Activated CD4-positive, alpha-beta T cell treated with anti-CD3 and anti-CD28 coated beads for 36 hours (primary cell): ENCODE measurements around the gene POLR3K. TPM values are rescaled to one million over a fixed set of nuclear protein-coding genes. Genes with fewer than 3 reads are reported as not detected.
"Not testable (repeated sequence)": the region's sequence is repeated elsewhere in the genome, so short reads cannot be mapped to it uniquely, and the experiment has no call there.

Source experiments
- ATAC-seq: fragments of 200-7000 bp; cut with Tn5 transposase; one replicate; pipeline ENCODE4 v1.10.0; 2021; ENCODE audit warnings: mild to moderate bottlenecking, moderate library complexity
- CTCF ChIA-PET: fragments of 350-600 bp; sonication (Branson Sonifier 250); formaldehyde crosslinking; loops from one replicate; lab custom pipeline; 2021; ENCODE audit warnings: antibody characterized with exemption; lab: Charles Lee
- POLR2A ChIA-PET: fragments of 350-600 bp; sonication (Branson Sonifier 250); formaldehyde crosslinking; loops from one replicate; lab custom pipeline; 2021; ENCODE audit warnings: antibody characterized with exemption, inconsistent platforms; lab: Charles Lee
- DNase-seq: peaks from one replicate; pipeline ENCODE4 v3.0.0-alpha.2; 2020
- H3K27ac Mint-ChIP-seq: one replicate; pipeline ENCODE4 v1.8.0; 2021; ENCODE audit warnings: mixed read lengths
- H3K27me3 Mint-ChIP-seq: one replicate; pipeline ENCODE4 v1.8.0; 2021; ENCODE audit warnings: mixed read lengths
- H3K36me3 Mint-ChIP-seq: one replicate; pipeline ENCODE4 v1.8.0; 2021; ENCODE audit warnings: low read depth, mixed read lengths
- H3K4me1 Mint-ChIP-seq: one replicate; pipeline ENCODE4 v1.8.0; 2021; ENCODE audit warnings: mixed read lengths
- H3K4me3 Mint-ChIP-seq: one replicate; pipeline ENCODE4 v1.8.0; 2021; ENCODE audit warnings: mild to moderate bottlenecking, moderate library complexity, mixed read lengths
- H3K9me3 Mint-ChIP-seq: one replicate; pipeline ENCODE4 v1.8.0; 2021; ENCODE audit warnings: low read depth, mixed read lengths
- intact Hi-C, 2 experiments: fragments of 100-400 bp; cut with DNase I in 1 of 2; cut with micrococcal nuclease in 1 of 2; formaldehyde crosslinking; loops; one replicate each; pipeline versions ENCODE4 v1.14.2 to v1.15.1; 2022 to 2024; cut with DNase I, micrococcal nuclease
- total RNA-seq, 2 experiments: library from RNA; stranded (reverse); gene quantifications; one replicate each; pipeline ENCODE4 v1.2.3, GENCODE V29; 2021

POLR3K gene
- total RNA-seq, 2 experiments from 2014 or later, result 31.9 to 46.8 TPM

DNA sequence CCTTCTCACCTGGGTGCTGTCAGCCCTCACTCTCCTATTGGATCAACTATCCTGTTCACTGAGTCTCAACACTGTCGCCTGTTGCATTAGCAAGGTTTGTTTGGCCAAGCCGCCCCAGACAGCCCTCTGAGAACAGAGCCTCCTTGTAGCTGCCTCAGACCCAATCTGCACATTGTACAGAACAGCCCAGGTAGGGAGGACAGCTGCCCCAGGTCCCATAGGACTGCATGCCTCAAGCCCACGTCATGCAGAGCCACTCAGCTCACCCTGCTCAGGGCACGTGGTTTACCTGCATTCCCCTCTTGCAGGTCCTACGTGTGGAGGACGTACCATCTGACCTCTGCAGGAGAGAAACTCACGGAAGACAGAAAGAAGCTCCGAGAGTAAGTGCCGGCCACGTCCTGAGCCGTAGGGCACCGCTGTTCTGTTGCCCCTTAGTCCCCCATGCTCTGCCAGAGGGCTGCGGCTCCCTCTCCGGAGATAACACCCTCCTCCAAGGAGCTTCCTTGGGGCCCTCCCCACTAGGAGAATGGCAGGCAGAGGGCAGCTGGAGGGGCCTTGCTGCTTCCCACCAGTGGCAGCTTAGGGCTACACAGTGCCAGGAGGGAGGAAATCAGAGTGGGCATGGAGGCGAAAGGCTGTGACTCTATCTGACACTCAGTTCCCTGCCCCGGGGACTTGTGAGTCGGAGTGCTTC lies 3.0 kb upstream of the POLR3K start:
- ATAC-seq, result no peak
- POLR2A ChIA-PET, result no interaction called here
- DNase-seq, result no peak
- H3K27ac Mint-ChIP-seq, result no peak overlapping the region
- H3K4me1 Mint-ChIP-seq, result peaks cover 16% of the 10 kb centered on the region
- H3K4me3 Mint-ChIP-seq, result no peak overlapping the region
- no peaks in the 10 kb centered on the region for H3K9me3 Mint-ChIP-seq
- peaks cover 14% of the 10 kb centered on the region for H3K36me3 Mint-ChIP-seq
- CTCF ChIA-PET, result interaction anchor here (2.2 to 2.8 kb wide), 2 partner anchors 9 to 41 kb away, joined by 5 to 10 read pairs; no protein-coding TSS in a partner anchor
- H3K27me3 Mint-ChIP-seq, result no peaks in the 10 kb centered on the region
- intact Hi-C loops, result no loop called here

DNA sequence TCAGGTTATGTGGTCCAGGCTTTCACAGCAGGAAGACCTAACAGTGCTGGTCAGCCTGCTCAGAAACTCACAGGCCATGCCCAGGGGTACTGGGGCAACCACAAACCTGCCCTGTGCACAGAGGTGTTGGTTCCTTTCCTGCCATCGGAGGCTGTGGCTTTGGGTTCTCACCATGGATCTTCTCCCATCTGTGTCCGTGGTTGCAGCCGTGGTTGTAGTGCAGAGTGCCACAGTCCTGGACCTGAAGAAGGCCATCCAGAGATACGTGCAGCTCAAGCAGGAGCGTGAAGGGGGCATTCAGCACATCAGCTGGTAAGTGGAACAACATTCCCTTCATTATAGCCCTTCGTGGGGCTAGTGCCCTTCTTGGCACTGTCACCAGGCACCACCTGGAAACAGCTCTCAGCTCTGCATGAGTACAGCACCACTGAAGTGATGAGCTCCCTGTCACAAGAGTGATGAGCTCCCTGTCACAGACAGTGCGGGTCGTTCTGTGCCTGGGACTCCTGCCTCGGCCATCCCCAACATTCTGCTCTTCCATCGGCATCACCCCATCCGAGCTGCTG lies 2.2 kb upstream of the POLR3K start:
- no peaks in the 10 kb centered on the region for H3K27me3 Mint-ChIP-seq
- ATAC-seq (no peak), DNase-seq (no peak)
- peak overlapping the region; percentile 94 for H3K4me3 Mint-ChIP-seq
- peaks cover 21% of the 10 kb centered on the region for H3K36me3 Mint-ChIP-seq
- ChIA-PET POLR2A (no interaction called here), CTCF (interaction anchor here (2.2 to 2.8 kb wide), 2 partner anchors 10 to 42 kb away, joined by 5 to 10 read pairs; no protein-coding TSS in a partner anchor)
- peaks cover 23% of the 10 kb centered on the region for H3K4me1 Mint-ChIP-seq
- no peaks in the 10 kb centered on the region for H3K9me3 Mint-ChIP-seq
- intact Hi-C loops, result no loop called here
- no peak overlapping the region for H3K27ac Mint-ChIP-seq

DNA sequence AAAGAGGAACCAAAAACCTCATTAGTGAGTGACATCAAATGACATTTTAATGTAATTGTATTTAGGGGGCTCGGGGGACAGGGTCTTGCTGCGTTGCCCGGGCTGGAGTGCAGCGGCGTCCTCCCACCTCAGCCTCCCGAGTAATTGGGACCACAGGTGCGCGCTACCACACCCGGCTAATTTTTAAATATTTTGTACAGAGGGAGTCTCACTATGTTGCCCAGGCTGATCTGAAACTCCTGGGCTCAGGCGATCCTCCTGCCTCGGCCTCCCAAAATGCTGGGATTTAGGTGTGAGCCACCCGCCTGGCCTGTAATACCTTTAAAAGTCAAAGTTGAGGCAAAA lies 801 bp upstream of the POLR3K start:
- Mint-ChIP-seq H3K4me1 (peaks cover 30% of the 10 kb centered on the region), H3K27me3 (no peaks in the 10 kb centered on the region), H3K9me3 (no peaks in the 10 kb centered on the region), H3K36me3 (peaks cover 28% of the 10 kb centered on the region), H3K4me3 (peak overlapping the region; percentile 94), H3K27ac (peak overlapping the region; percentile 69)
- DNase-seq (no peak), ATAC-seq (no peak)
- CTCF ChIA-PET, result interaction anchor here (2.0 to 2.2 kb wide), 2 partner anchors 11 to 43 kb away, joined by 12 to 15 read pairs; no protein-coding TSS in a partner anchor
- intact Hi-C loops, result no loop called here
- POLR2A ChIA-PET, result no interaction called here

DNA sequence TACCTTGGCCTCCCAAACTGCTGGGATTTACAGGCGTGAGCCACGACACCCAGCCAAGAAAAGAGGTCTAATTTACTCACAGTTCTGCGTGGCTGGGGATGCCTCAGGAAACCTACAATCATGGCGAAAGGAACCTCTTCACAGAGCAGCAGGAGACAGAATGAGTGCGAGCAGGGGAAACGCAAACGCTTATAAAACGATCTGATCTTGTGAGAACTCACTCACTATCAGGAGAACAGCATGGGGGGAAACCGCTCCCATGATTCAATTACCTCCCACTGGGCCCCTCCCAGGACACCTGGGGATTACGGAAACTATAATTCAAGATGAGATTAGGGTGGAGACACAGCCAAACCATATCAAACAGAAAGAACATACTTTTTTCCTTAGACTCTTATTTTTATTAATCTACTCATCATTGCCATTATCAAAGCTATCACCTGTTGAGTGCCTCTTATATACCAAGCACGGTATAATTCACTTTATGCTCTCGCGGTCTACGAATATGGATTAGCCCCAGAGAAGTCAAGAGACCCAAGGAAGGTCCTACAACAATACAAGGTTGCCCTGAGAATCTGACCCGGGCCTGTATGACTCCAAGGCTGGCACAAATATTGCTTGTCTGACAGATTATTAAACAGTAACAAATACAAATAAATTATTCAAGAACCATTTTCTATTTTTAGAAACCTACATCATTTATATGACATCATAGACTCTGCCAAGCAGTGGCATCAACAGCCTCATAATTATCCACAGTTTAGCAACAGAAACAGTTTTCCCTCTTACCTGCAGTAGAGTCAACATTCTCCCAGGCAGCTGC lies 2.4 kb downstream of the POLR3K start:
- Mint-ChIP-seq H3K4me1 (peaks cover 30% of the 10 kb centered on the region), H3K9me3 (no peaks in the 10 kb centered on the region), H3K27ac (peak overlapping the region; percentile 63), H3K4me3 (peak overlapping the region; percentile 94), H3K36me3 (peaks cover 38% of the 10 kb centered on the region), H3K27me3 (no peaks in the 10 kb centered on the region)
- ChIA-PET CTCF (interaction anchor here (1.0 kb wide), 1 partner anchor 15 kb away, joined by 3 read pairs; no protein-coding TSS in a partner anchor), POLR2A (no interaction called here)
- intact Hi-C loops, result no loop called here
- DNase-seq, result no peak
- ATAC-seq, result no peak

DNA sequence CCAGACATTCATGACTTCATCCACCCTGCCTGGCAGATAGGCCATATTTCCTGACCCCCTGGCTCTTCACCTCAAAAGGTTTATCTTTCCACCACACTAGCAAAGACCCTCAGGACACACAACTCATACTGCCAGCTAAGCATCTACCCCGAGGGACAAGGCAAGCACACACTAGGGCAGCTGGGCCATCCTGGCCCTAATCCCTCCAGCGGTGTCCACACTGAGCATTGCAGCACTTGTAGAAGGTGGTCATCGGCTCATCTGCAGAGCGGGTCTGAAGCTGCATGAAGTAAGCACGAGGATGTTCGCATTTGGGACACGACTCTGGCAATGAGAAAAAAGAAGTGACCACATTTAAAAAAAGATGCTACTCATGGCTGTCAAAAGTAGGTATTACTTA lies 6.2 kb downstream of the POLR3K start:
- H3K36me3 Mint-ChIP-seq, result peaks cover 67% of the 10 kb centered on the region
- DNase-seq (no peak), ATAC-seq (no peak)
- ChIA-PET CTCF (interaction anchor here (0.9 kb wide), 1 partner anchor 50 kb away, joined by 3 read pairs; no protein-coding TSS in a partner anchor), POLR2A (no interaction called here)
- H3K4me3 Mint-ChIP-seq, result no peak overlapping the region
- no peak overlapping the region for H3K27ac Mint-ChIP-seq
- intact Hi-C loops, result no loop called here
- no peaks in the 10 kb centered on the region for H3K9me3 Mint-ChIP-seq
- peaks cover 27% of the 10 kb centered on the region for H3K4me1 Mint-ChIP-seq
- H3K27me3 Mint-ChIP-seq, result no peaks in the 10 kb centered on the region

DNA sequence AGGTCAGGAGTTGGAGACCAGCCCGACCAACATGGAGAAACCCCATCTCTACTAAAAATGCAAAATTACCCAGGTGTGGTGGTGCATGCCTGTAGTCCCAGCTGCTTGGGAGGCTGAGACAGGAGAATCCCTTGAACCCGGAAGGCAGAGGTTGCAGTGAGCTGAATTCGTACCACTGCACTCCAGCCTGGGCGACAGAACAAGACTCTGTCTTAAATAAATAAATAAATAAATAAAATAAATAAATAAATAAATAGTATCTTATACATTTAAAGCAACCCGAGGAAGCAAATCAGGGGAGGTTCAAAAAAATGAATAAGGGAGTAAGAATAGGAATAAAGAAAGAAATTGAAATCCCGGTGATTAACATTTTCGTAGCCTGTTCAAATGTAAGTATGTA lies 6.9 kb downstream of the POLR3K start:
- H3K9me3 Mint-ChIP-seq, POLR2A ChIA-PET, H3K27ac Mint-ChIP-seq, H3K4me3 Mint-ChIP-seq, intact Hi-C loops, ATAC-seq, DNase-seq, H3K27me3 Mint-ChIP-seq: not testable (repeated sequence)
- Mint-ChIP-seq H3K4me1 (peaks cover 26% of the 10 kb centered on the region), H3K36me3 (peaks cover 68% of the 10 kb centered on the region)
- CTCF ChIA-PET, result interaction anchor here (0.6 to 0.9 kb wide), 2 partner anchors 51 to 162 kb away, joined by 3 read pairs; no protein-coding TSS in a partner anchor

DNA sequence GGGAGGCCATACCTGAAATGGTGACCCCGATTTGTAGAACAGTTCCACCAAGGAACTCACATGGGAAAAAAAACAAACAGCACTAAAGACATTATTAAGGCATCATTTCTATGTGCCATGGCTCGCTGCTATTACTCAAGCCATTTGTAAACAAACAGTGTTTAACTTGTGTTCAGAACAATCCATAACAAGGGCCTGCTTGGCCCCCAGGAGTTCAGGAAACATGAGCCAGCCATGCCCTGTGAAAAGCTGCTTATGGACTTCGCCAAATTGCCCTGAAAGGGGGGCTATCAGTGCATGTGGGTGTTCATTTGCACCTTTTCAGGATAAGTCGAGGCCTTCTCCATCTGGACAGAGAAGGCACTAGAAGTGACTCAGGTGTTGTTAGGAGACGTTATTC lies 8.0 kb downstream of the POLR3K start:
- no peak overlapping the region for H3K4me3 Mint-ChIP-seq
- intact Hi-C loops, result no loop called here
- DNase-seq (no peak), ATAC-seq (no peak)
- H3K36me3 Mint-ChIP-seq, result peaks cover 58% of the 10 kb centered on the region
- no peaks in the 10 kb centered on the region for H3K27me3 Mint-ChIP-seq
- H3K27ac Mint-ChIP-seq, result no peak overlapping the region
- H3K4me1 Mint-ChIP-seq, result peaks cover 15% of the 10 kb centered on the region
- H3K9me3 Mint-ChIP-seq, result no peaks in the 10 kb centered on the region
- ChIA-PET CTCF (interaction anchor here (0.7 kb wide), 1 partner anchor 80 kb away, joined by 4 read pairs; no protein-coding TSS in a partner anchor), POLR2A (no interaction called here)

DNA sequence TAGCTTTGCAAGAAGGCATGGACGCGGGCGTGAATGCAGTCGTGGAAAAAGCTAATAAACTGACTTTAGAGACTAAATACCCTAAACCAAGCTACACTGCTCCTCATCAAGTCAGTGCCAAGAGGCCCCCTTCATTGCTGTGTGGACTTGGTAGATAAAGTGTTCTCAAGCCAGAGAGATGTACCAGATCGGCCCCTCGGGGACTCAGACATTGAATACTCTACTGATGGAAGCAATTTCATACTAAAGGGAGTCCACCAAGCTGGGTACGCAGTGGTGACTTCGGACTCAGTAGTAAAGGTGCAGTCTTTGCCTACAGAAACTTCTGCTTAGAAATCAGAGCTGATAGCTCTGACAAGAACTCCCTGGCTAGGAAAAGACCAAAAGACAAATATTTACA lies 8.8 kb downstream of the POLR3K start:
- Mint-ChIP-seq H3K27ac (no peak overlapping the region), H3K4me3 (no peak overlapping the region), H3K9me3 (no peaks in the 10 kb centered on the region), H3K36me3 (peaks cover 58% of the 10 kb centered on the region), H3K4me1 (peaks cover 14% of the 10 kb centered on the region), H3K27me3 (no peaks in the 10 kb centered on the region)
- ATAC-seq (no peak), DNase-seq (no peak)
- intact Hi-C loops, result no loop called here
- ChIA-PET CTCF (interaction anchor here (0.5 to 1.2 kb wide), 4 partner anchors 57 to 1657 kb away, joined by 3 to 4 read pairs (median 4); no protein-coding TSS in a partner anchor), POLR2A (no interaction called here)

DNA sequence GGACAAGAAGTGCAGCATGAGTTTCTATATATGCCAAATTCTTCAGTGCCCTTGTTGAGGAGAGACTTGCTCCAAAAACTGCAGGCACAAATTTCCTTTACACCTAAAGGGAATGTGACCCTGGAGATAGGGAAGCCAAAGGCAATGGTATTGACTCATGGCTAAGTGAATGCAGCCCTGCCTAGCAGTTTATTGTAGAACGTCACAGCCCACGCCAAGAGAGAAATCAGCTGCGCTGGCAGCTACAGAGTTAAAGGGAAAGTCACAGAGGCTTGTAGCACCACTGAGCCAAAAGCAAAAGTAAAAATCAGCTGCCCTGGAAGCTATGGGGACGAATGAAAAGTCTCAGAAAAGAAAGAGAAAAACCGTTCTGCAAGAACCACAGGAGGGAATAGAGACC lies 10.1 kb downstream of the POLR3K start:
- ATAC-seq, result no peak

DNA sequence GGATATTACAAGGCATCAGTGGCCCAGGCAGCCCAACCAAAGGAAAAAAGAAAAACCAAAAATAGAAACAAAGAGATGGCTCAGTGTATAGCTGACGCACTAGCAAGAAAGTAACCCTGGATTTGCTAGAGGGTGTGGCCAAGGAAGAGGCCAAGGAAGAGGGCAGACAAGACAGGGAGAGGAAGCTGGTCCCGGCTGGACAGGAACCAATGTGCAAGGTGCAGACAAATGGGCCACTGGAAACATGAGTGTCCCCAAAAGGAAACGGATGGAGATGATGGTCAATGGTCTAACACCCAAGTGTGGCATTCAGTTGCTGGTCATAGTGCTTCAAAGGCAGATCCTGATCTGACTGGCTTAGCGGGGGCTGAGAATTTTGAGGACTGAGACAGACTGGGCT lies 10.7 kb downstream of the POLR3K start:
- ATAC-seq (no peak), DNase-seq (no peak)
- ChIA-PET CTCF (no interaction called here), POLR2A (no interaction called here)
- H3K27ac Mint-ChIP-seq, result no peak overlapping the region
- H3K4me1 Mint-ChIP-seq, result peaks cover 28% of the 10 kb centered on the region
- no peak overlapping the region for H3K4me3 Mint-ChIP-seq
- H3K27me3 Mint-ChIP-seq, result no peaks in the 10 kb centered on the region
- peaks cover 56% of the 10 kb centered on the region for H3K36me3 Mint-ChIP-seq
- intact Hi-C loops, result loop anchor here in 1 of 2 experiments (1.0 kb wide), 1 partner anchor 10 kb away; no protein-coding TSS in a partner anchor
- H3K9me3 Mint-ChIP-seq, result no peaks in the 10 kb centered on the region

More for the DNA sequence above, 10.1 kb downstream of the POLR3K start:
- Mint-ChIP-seq H3K9me3 (no peaks in the 10 kb centered on the region), H3K27me3 (no peaks in the 10 kb centered on the region), H3K36me3 (peaks cover 56% of the 10 kb centered on the region), H3K27ac (no peak overlapping the region), H3K4me3 (no peak overlapping the region), H3K4me1 (peaks cover 28% of the 10 kb centered on the region)
- DNase-seq, result no peak
- intact Hi-C loops, result no loop called here
- POLR2A ChIA-PET, result no interaction called here
- CTCF ChIA-PET, result no interaction called here

DNA sequence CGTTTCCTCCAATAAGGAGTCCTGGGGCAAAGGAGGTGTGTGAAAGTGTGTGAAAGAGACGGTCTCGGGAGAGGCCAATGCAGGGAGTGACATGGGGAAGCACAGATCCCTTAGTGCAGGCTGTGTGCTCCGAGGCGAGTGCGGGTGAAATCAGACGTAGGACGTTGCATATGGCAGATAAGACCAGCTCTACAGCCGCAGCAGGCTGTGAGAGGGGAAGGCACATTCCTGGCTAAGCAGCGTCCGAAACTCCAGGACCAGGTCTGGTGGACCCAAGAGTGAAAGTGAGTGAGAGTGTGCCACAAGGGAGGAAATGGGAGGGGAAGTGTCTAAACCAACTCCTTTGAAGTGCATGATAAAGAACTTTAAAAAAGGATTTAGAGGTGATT lies 11.3 kb downstream of the POLR3K start:
- intact Hi-C loops, result loop anchor here in 1 of 2 experiments (1.0 kb wide), 1 partner anchor 10 kb away; no protein-coding TSS in a partner anchor
- CTCF ChIA-PET, result no interaction called here
- peaks cover 28% of the 10 kb centered on the region for H3K4me1 Mint-ChIP-seq
- DNase-seq, result no peak
- ATAC-seq, result no peak
- H3K9me3 Mint-ChIP-seq, result no peaks in the 10 kb centered on the region
- no peak overlapping the region for H3K27ac Mint-ChIP-seq
- H3K36me3 Mint-ChIP-seq, result peaks cover 54% of the 10 kb centered on the region
- POLR2A ChIA-PET, result interaction anchor here (0.8 kb wide), 1 partner anchor 11 kb away, joined by 3 read pairs; the partner anchor contains the start of gene POLR3K
- H3K27me3 Mint-ChIP-seq, result no peaks in the 10 kb centered on the region
- H3K4me3 Mint-ChIP-seq, result no peak overlapping the region
